WI38 (cell line): ENCODE results near the gene DOK6.

ENCODE experiments used
- H3K4me3 ChIP-seq: 2 replicates; pipeline ENCODE4 v1.5.1; 2011; ENCODE audit warnings: low read depth, mild to moderate bottlenecking, control low read depth, low read length
- TF ChIP-seq, protein P1 (sequence below): IDR thresholded peaks from 2 replicates; pipeline ENCODE4 v1.5.1; 2012; ENCODE audit warnings: low read depth, mild to moderate bottlenecking, control low read depth, low read length

Gene DOK6

DNA sequence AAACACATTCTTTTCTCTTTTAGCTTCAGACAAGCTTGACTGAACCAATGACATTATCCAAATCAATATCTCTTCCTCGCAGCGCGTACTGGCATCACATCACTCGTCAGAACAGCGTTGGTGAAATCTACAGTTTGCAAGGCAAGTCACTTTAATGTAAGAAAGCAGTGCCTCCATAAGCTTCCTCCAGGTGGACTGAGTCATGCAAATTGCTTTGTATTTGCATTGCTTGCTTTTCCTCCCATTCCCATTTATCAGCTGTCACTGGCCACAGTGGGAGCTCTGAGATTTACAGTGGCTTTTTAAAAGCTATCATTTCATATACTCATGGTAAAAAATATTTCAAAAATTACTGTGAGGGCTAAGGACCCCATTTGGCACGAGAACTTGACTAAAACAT lies 357.0 kb downstream of the DOK6 start:
- TF ChIP-seq, protein P1, sequence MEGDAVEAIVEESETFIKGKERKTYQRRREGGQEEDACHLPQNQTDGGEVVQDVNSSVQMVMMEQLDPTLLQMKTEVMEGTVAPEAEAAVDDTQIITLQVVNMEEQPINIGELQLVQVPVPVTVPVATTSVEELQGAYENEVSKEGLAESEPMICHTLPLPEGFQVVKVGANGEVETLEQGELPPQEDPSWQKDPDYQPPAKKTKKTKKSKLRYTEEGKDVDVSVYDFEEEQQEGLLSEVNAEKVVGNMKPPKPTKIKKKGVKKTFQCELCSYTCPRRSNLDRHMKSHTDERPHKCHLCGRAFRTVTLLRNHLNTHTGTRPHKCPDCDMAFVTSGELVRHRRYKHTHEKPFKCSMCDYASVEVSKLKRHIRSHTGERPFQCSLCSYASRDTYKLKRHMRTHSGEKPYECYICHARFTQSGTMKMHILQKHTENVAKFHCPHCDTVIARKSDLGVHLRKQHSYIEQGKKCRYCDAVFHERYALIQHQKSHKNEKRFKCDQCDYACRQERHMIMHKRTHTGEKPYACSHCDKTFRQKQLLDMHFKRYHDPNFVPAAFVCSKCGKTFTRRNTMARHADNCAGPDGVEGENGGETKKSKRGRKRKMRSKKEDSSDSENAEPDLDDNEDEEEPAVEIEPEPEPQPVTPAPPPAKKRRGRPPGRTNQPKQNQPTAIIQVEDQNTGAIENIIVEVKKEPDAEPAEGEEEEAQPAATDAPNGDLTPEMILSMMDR, result no peak
- no peak overlapping the region for H3K4me3 ChIP-seq

DNA sequence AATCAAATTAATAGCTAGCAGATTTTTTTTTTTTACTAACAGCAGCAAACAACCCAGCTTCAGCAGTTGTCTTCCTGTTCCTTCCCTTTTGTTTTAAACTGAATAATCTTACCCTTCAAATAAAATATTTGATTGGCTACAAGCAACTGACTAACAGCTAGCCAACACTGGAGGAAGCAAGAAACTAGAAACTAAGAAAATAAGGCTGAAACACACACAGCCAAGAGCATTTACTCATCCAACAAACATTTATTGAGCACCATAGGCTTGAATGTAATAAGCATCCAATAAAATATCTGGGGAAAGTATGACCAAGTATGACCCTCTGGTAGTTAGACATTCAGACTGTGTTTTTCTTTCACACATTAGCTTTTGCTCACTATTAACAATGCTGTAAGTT lies 357.8 kb downstream of the DOK6 start:
- TF ChIP-seq, protein P1, result no peak
- no peak overlapping the region for H3K4me3 ChIP-seq

DNA sequence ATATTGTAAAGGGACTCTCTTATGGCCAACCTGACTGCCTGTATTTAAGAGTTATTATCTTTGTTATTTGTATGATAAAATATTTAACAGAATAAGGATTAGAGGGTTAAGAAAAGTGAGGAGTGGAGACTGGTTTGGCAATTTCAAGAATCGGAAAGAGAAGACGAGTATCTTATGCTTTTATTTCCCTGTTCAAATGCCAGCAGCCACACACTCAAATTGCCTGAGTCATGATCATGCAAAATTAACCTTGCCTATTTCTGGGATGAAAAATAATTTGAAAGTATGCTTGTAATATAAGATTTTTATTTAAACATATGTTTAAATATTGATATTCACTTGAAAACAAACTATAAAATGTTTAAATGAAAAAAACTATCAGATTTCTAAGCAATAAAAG lies 358.4 kb downstream of the DOK6 start:
- TF ChIP-seq, protein P1, result no peak
- no peak overlapping the region for H3K4me3 ChIP-seq

DNA sequence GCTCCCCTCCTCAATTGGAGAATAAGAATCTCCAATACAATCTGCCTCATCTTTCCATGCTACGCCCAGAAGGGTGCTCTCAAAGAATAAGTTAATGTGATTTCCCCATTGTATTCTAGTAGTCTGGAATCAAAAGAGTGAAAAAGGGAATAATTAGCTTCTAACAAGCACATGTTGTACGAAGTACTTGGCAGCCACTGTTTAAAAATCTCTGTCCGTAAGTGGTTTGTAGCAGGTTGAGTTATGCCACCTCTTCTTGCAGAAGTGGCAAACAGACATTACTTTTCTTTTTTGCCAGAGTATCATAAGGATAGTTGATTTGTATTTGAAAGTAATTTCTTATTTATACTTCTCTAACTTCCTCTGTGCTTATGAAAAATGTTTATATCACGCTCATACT lies 362.3 kb downstream of the DOK6 start:
- no peak overlapping the region for H3K4me3 ChIP-seq
- TF ChIP-seq, protein P1, result no peak

DNA sequence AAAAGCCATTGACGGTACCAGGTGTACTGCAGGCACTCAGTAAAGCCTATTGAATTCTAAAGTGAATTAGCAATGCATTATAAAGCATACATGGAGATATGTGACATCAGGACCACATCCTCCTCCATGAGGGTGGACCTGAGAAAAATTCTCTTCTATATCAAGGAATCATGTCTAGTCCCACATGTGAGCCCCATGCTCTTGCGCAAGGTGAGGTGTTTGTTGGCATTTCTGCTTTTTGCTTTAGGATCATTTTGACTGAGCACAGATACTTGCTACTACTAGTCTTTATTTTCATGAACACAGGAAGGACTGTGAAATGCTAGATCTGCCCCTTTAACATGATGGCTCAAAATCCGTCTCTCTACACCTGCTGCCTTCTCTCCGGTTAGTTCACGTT lies 363.1 kb downstream of the DOK6 start:
- no peak overlapping the region for H3K4me3 ChIP-seq
- TF ChIP-seq, protein P1, result no peak

DNA sequence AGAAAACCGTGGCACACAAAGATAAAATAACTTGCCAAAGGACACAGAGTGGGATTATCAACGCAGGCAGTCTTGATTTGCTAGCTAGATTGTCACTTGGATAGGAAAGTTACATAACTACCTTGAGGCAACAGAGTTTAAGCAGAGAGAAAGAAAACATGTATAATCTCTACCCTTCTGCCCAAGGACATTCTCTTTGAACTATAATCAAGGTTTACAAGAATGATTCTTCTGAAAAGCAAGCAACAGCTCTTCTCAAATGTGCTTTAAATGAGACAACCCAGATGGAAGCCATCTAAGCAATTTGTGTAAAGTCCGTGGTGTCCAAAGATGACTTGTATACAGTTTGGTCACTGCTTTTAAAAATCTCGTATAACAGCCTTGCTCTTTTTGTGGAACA lies 369.6 kb downstream of the DOK6 start:
- no peak overlapping the region for H3K4me3 ChIP-seq
- TF ChIP-seq, protein P1, result no peak

DNA sequence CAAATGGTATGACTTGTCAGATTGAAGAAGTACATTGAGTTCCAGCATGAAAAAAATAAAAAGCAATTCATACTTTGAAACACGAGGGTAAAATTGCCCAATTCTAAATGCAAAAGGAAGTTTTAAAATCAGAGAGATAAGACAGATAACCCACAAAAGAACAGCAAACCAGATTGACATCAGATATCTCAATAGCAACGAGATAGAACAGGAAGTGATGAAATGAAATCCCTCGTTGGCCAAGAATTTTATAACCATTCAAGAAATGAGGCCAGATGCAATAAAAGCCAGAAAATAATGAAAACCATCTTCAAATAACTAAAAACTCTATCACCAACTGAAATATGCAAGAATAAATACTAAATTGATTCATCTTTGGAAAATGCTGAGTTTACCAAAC lies 374.1 kb downstream of the DOK6 start:
- H3K4me3 ChIP-seq, result no peak overlapping the region
- TF ChIP-seq, protein P1, result no peak
